Activated naive CD8-positive, alpha-beta T cell treated with anti-CD3 and anti-CD28 coated beads, Interleukin-2, amount 10 ng/mL, durations not matched to agents 7 days and 5 days (primary cell): ENCODE results near the gene SLC4A3. TPM values are rescaled to one million over a fixed set of nuclear protein-coding genes. Genes with fewer than 3 reads are reported as not detected.
"Not testable (repeated sequence)": the region's sequence is repeated elsewhere in the genome, so short reads cannot be mapped to it uniquely, and the experiment has no call there.

Experiments
- ATAC-seq: fragments of 150-1000 bp; cut with Tn5 transposase; one replicate; pipeline ENCODE4 v1.10.0; 2021; ENCODE audit warnings: low read depth, moderate library complexity
- POLR2A ChIA-PET: fragments of 350-600 bp; sonication (Branson Sonifier 250); formaldehyde crosslinking; loops from one replicate; lab custom pipeline; 2021; ENCODE audit warnings: antibody characterized with exemption; lab: Charles Lee
- DNase-seq: peaks from one replicate; pipeline ENCODE4 v3.0.0; 2021
- H3K27ac Mint-ChIP-seq: one replicate; pipeline ENCODE4 v1.8.0; 2022; ENCODE audit warnings: mild to moderate bottlenecking, mixed read lengths
- H3K27me3 Mint-ChIP-seq: one replicate; pipeline ENCODE4 v1.8.0; 2022; ENCODE audit warnings: mild to moderate bottlenecking, moderate library complexity, mixed read lengths
- H3K36me3 Mint-ChIP-seq: one replicate; pipeline ENCODE4 v1.8.0; 2021; ENCODE audit warnings: mild to moderate bottlenecking, mixed read lengths
- H3K4me1 Mint-ChIP-seq: one replicate; pipeline ENCODE4 v1.8.0; 2021; ENCODE audit warnings: mixed read lengths
- H3K4me3 Mint-ChIP-seq: one replicate; pipeline ENCODE4 v1.8.0; 2022; ENCODE audit warnings: mild to moderate bottlenecking, moderate library complexity, mixed read lengths
- H3K9me3 Mint-ChIP-seq: one replicate; pipeline ENCODE4 v1.8.0; 2021; ENCODE audit warnings: mixed read lengths
- total RNA-seq, 2 experiments: library from RNA; stranded (reverse); gene quantifications; one replicate each; pipeline ENCODE4 v1.2.3, GENCODE V29; 2021

The SLC4A3 gene
- total RNA-seq, 2 experiments from 2014 or later, result not detected

DNA sequence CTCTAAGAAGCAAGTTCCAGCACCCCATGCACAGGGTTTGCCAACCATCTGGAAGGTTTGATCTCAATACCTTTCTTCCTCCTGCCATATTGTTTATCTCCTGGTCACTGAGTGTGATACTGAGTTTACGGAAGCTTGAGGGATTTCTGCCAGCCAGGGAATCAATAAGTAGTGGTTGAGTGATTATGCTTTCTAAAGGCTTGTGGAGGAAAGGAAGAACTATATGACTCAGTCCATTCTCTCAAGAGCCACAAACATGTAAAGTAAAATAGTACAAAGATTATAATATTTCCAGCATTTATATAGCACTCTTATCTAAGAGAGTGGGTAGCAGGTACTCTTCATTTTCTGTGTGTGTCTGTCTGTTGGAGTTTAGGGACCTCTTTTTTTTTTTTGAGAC, 49.2 kb downstream of the SLC4A3 start:
- ATAC-seq (no peak), DNase-seq (no peak)
- peaks cover 4% of the 10 kb centered on the region for H3K27me3 Mint-ChIP-seq
- H3K4me1 Mint-ChIP-seq, result no peaks in the 10 kb centered on the region
- H3K27ac Mint-ChIP-seq, result no peak overlapping the region
- no peak overlapping the region for H3K4me3 Mint-ChIP-seq
- POLR2A ChIA-PET, result no interaction called here
- H3K36me3 Mint-ChIP-seq, result no peaks in the 10 kb centered on the region
- H3K9me3 Mint-ChIP-seq, result no peaks in the 10 kb centered on the region

DNA sequence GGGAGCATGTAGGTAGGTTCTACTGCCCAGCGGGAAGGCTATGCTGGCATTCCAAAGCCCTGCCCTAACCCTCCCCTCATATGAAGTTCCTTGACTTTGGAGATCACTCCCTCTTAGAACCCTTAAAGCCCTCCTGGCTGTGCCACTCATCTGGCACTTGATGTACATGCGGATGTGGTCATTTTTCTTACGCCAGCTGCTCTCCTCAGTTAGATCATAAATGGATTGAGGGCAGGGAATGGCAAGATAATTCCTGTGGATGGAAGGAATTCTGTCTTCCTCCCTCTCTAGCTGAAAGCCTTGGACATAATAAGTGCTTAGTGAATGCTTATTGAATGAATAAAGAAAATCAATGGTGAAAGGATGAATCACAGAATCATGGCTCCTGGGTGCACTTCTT, 51.6 kb downstream of the SLC4A3 start:
- no peak overlapping the region for H3K27ac Mint-ChIP-seq

DNA sequence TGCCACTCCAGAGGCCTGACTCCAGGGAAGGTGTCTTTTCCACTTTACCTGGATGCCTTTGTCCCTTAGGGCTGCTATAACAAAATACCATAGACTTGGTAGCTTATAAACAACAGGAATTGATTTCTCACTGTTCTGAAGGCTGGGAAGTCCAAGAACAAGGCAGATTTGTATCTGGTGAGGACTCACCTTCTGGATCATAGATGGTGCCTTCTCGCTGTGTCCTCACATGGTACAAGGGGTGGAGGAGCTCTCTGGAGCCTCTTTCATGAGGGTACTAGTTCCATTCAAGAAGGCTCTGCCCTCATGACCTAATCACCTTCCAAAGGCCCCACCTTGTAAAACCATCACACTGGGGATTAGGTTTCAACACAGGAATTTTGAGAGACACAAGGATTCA, 52.1 kb downstream of the SLC4A3 start:
- no peak overlapping the region for H3K27ac Mint-ChIP-seq
- POLR2A ChIA-PET, result no interaction called here
- no peaks in the 10 kb centered on the region for H3K9me3 Mint-ChIP-seq
- H3K27me3 Mint-ChIP-seq, result peaks cover 7% of the 10 kb centered on the region
- no peaks in the 10 kb centered on the region for H3K36me3 Mint-ChIP-seq
- no peaks in the 10 kb centered on the region for H3K4me1 Mint-ChIP-seq
- no peak for DNase-seq
- no peak overlapping the region for H3K4me3 Mint-ChIP-seq
- no peak for ATAC-seq

More for the DNA sequence above, 51.6 kb downstream of the SLC4A3 start:
- DNase-seq (no peak), ATAC-seq (no peak)
- Mint-ChIP-seq H3K36me3 (no peaks in the 10 kb centered on the region), H3K9me3 (no peaks in the 10 kb centered on the region), H3K4me1 (no peaks in the 10 kb centered on the region), H3K27me3 (peaks cover 7% of the 10 kb centered on the region), H3K4me3 (no peak overlapping the region)
- POLR2A ChIA-PET, result no interaction called here

DNA sequence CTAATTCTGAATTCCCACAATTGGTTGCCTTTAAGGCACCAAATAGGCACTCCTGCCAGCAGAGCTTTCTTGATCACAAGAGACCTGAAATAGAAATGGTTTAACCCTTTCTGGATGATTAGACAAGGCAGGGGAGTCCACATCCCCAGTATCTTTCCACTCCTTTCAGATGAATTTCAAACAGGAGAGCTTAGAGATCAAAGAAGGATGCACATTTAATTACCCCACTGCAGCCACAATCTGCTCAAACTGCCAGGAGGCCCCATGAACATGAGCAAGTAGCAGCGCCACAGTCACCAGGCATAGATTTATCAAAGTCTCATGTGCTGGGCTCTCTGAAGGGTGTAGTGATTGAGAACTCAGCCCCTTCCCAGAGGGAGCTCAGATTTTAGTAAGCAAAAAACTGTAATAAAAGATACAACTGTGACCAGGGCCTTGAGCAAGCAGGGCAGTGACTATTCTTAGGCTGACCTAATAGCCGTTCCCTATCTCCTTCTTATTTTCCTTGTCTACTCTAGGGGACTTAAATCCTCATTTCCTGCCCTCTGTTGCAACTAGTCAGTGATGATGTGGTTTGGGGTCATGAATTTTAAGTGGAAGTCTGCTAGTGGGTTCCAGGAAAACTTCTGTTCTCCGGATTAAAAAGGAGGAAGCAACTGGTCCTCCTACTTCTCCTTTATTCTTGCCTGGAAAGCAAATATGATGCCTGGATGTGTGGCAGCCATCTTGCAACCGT, 53.7 kb downstream of the SLC4A3 start:
- POLR2A ChIA-PET, result no interaction called here
- Mint-ChIP-seq H3K4me1 (peaks cover 10% of the 10 kb centered on the region), H3K36me3 (no peaks in the 10 kb centered on the region), H3K27me3 (peaks cover 10% of the 10 kb centered on the region), H3K9me3 (no peaks in the 10 kb centered on the region), H3K27ac (no peak overlapping the region), H3K4me3 (no peak overlapping the region)
- no peak for ATAC-seq
- DNase-seq, result no peak

DNA sequence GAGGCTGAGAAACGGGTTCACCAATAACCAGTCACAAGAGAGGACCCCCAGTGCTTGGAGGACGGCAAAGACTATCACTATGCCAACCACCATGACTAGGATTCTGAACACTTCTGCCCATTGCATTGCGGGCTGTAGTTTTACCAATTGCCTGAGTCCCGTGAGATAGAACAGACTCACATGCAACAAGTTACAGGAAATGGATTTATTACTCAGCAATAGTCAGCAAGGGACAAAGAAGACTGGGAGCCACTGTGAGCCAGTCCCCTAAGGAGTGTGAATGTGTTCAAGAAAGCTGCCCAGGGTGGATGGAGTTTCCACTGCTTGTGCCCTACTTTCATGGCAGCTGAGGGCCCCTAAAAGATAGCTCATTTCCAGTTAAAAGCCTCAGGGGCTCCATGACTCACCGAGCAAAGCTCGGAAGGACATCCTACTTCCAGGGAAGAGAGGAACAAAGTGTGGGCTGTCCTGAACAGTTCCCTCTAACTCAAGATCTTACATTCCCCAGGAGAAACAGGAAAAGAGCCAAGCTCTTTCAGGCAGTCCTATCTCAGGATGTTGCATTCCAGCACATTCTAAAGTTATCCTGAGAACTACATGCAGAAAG, 54.4 kb downstream of the SLC4A3 start:
- Mint-ChIP-seq H3K4me1 (peaks cover 12% of the 10 kb centered on the region), H3K4me3 (no peak overlapping the region), H3K27me3 (peaks cover 10% of the 10 kb centered on the region), H3K27ac (no peak overlapping the region), H3K9me3 (no peaks in the 10 kb centered on the region), H3K36me3 (no peaks in the 10 kb centered on the region)
- no peak for DNase-seq
- POLR2A ChIA-PET, result no interaction called here
- no peak for ATAC-seq

DNA sequence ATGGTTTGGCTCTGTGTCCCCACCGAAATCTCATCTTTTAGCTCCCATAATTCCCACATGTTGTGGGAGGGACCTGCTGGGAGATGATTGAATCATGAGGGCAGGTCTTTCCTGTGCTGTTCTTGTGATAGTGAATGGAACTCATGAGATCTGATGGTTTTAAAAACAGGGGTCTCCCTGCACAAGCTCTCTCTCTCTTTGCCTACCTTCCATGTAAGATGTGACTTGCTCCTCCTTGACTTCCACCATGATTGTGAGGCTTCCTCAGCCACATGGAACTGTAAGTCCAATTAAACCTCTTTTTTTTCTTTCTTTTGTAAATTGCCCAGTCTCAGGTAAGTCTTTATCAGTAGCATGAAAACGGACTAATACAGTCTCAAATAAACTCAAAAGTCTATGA, 56.0 kb downstream of the SLC4A3 start:
- not testable (repeated sequence) for H3K27ac Mint-ChIP-seq
- peaks cover 14% of the 10 kb centered on the region for H3K27me3 Mint-ChIP-seq

DNA sequence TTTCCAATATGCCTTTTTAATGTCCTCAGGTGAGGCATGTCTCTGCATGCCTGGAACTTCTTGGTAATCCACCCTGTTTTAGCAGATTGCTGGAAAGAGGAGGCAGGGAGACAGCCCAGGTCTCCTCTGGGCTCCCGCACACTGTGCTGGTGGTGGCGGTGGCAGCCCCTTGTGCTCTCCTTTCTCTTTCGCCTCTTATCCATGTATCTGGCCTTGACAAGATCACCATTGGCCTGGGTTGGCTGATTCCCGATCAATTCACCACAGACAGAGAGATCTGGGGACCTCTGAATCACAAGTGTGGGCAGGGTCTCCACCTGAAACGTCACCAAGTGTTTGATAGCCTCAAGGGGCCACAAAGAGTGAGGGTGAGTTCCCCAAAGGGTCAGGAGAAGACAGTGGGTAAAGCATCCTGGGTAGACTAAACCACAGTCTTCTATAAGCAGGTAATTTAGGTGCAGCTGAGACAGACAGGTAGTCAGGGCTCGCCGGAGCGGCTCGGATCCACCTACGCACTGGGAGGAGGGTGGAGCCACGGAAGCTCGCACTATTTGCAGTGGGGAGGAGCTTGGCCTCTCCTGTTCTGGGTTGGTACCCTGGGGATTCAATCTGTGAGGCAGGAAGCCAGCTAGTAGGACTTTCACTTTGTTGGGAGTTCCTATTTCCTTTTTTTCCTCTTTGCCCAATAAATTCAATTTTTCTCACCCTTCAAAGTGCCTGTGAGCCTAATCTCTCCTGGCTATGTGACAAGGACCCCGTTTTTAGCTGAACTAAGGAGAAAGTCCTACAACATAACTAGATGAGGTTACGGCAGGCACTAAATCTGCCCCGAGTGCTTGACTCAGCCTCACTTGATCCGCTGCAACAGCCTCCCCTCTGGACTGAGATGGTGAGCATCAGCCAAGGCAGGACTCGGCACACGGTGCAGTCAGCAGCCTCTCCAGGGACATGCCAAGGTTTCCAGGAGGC, 57.6 kb downstream of the SLC4A3 start:
- Mint-ChIP-seq H3K36me3 (no peaks in the 10 kb centered on the region), H3K4me3 (peak overlapping the region; percentile 84), H3K4me1 (peaks cover 15% of the 10 kb centered on the region), H3K27me3 (peaks cover 17% of the 10 kb centered on the region), H3K27ac (no peak overlapping the region), H3K9me3 (no peaks in the 10 kb centered on the region)
- DNase-seq (peak; percentile 39), ATAC-seq (peak; percentile 90)
- POLR2A ChIA-PET, result no interaction called here

More for the DNA sequence above, 56.0 kb downstream of the SLC4A3 start:
- H3K9me3 Mint-ChIP-seq, DNase-seq, H3K4me3 Mint-ChIP-seq, POLR2A ChIA-PET, ATAC-seq, H3K36me3 Mint-ChIP-seq: not testable (repeated sequence)
- peaks cover 15% of the 10 kb centered on the region for H3K4me1 Mint-ChIP-seq

DNA sequence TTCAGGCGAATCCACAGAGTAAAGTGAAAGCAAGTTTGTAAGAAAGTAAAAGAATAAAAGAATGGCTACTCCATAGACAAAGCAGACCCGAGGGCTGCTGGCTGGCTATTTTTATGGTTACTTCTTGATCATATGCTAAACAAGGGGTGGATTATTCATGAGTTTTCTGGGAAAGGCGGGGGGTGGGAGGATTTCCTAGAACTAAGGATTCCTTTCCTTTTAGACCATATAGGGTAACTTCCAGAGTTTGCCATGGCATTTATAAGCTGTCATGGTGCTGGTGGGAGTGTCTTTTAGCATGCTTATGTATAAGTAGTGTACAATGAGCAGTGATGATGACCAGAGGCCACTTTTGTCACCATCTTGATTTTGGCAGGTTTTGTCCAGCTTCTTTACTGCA, 59.8 kb downstream of the SLC4A3 start:
- ATAC-seq, result no peak
- H3K36me3 Mint-ChIP-seq, result no peaks in the 10 kb centered on the region
- H3K27me3 Mint-ChIP-seq, result peaks cover 17% of the 10 kb centered on the region
- H3K9me3 Mint-ChIP-seq, result no peaks in the 10 kb centered on the region
- peaks cover 15% of the 10 kb centered on the region for H3K4me1 Mint-ChIP-seq
- H3K4me3 Mint-ChIP-seq, result no peak overlapping the region
- POLR2A ChIA-PET, result no interaction called here
- H3K27ac Mint-ChIP-seq, result no peak overlapping the region
- DNase-seq, result no peak

DNA sequence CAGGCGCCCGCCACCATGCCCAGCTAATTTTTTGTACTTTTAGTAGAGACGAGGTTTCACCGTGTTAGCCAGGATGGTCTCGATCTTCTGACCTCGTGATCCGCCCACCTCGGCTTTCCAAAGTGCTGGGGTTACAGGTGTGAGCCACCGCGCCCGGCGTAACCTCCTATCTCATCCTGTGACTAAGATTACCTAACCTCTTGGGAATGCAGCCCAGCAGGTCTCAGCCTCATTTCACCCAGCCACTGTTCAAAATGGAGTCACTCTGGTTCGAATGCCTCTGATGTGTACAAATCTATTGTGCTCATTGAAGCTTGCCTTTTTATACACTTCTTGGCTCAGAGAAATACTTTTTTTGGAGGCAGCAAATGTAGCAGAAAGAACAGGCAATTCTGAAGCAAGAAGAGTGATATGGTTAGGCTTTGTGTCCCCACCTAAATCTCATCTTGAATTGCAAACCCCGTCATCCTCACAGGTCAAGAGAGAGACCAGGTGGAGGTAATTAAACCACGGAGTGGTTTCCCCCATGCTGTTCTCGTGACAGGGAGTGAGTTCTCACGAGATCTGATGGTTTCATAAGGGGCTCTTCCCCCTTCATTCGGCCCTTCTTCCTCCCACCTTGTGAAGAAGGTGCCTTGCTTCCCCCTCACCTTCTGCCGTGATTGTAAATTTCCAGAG, 60.6 kb downstream of the SLC4A3 start:
- no peak for DNase-seq
- Mint-ChIP-seq H3K9me3 (no peaks in the 10 kb centered on the region), H3K4me1 (peaks cover 15% of the 10 kb centered on the region), H3K36me3 (no peaks in the 10 kb centered on the region), H3K27ac (no peak overlapping the region), H3K27me3 (peaks cover 17% of the 10 kb centered on the region), H3K4me3 (no peak overlapping the region)
- POLR2A ChIA-PET, result no interaction called here
- no peak for ATAC-seq

DNA sequence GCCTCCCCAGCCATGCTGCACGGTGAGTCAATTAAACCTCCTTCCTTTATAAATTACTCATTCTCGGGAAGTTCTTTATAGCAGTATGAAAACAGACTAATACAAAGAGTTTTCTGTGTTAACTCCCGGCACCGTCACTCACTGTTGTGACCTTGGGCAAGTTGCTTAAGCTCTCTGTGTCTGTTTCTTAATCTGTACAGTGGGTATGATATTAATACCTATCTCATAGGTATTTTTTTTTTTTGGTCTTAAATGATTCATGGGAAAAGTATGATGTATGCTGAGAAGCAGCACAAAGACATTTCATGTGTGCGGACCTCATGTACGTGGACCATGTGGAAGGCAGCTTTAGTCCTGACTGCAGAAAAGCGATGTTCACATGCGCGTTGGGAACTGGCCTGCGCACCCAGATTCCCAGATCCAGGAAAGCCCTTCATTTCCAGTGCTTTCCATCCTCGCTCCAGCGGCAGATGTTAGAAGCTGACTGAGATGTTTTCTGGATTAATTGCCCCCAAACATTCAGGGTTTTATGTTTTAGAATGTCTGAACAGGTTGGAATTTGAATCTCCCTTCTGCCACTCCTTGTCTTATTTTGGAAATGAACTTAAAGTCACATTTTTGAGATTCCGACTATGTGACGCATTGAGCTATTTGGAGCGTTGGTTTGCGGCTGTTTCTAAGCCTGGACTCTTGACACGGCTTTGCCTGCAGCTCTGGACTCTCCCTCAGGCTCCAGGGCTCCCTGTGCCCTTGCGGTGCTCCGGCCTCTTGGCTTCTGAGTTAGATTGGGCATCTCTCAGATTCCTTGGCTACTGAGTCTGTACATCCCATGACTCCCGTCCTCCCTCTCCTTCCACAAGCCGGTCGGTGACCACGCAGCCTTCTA, 61.4 kb downstream of the SLC4A3 start:
- POLR2A ChIA-PET, result no interaction called here
- Mint-ChIP-seq H3K9me3 (no peaks in the 10 kb centered on the region), H3K27ac (no peak overlapping the region), H3K4me1 (peaks cover 15% of the 10 kb centered on the region), H3K4me3 (no peak overlapping the region), H3K36me3 (no peaks in the 10 kb centered on the region), H3K27me3 (peaks cover 15% of the 10 kb centered on the region)
- DNase-seq (no peak), ATAC-seq (no peak)

DNA sequence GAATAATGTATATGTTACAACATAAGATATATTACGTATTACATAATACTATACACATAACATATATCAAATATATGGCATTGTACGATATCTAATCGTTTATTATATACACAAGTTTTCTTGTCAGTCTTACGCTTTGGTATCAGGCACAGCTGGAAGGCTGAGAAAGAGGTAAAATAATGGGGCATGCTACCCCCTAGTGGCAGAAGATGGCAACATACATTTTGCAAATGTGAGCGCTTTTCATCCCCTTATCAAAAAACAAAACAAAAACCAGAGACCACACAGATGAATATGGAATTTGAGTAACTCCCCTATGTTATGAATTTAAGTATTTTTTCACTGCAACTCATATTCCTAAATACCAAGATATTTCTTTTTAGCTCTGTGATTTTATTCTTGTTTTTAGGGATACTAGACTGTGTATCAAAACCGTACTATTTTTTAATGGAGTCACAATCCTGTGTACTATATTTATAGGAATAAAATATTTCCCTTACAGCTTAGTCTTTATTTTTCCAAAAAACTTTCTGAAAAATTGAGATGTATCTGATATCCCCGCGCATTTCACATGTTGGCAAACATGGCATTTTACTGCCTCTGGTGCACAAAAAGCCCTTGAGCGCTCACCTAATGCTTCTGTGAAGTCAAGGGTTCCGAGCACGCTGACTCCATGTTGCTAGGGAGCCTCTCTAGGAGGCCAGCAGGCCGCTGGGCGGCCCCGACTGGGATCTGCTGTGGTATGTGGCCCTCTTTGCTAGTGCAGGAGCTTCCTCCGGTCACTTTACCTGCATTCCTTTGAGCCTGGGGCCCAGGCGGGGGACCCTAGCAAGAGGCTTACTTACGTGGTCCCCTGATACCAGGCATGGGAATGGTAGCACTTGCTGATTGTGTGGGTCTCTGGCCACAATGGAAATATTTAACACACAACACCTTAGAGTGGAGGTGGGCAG, 62.5 kb downstream of the SLC4A3 start:
- Mint-ChIP-seq H3K4me1 (peaks cover 12% of the 10 kb centered on the region), H3K36me3 (no peaks in the 10 kb centered on the region), H3K4me3 (no peak overlapping the region), H3K27me3 (peaks cover 14% of the 10 kb centered on the region), H3K9me3 (no peaks in the 10 kb centered on the region), H3K27ac (no peak overlapping the region)
- POLR2A ChIA-PET, result no interaction called here
- DNase-seq (no peak), ATAC-seq (no peak)
